ENCODE measurements around the gene ZNF263.

DNA sequence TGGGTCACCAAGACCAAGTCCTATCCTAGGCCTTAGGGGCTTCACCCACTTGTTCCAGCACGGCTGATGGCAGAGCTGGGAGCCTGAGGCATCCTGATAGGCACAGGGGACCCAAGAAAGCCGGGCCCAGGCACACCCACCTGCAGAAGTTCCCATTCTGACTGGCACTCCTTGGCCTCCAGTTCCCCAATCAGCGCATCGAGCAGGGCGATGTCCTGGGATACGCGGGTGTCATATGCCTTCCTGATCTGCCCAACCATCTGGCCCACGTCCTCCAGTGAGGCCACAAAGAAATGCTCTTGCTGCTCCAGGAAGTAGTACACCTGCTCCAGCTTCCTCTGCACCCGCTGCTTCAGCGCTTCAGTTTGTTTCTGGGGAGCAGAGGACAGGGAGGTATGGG lies 36.4 kb upstream of the ZNF263 start:
- TF ChIP-seq, protein P1, sequence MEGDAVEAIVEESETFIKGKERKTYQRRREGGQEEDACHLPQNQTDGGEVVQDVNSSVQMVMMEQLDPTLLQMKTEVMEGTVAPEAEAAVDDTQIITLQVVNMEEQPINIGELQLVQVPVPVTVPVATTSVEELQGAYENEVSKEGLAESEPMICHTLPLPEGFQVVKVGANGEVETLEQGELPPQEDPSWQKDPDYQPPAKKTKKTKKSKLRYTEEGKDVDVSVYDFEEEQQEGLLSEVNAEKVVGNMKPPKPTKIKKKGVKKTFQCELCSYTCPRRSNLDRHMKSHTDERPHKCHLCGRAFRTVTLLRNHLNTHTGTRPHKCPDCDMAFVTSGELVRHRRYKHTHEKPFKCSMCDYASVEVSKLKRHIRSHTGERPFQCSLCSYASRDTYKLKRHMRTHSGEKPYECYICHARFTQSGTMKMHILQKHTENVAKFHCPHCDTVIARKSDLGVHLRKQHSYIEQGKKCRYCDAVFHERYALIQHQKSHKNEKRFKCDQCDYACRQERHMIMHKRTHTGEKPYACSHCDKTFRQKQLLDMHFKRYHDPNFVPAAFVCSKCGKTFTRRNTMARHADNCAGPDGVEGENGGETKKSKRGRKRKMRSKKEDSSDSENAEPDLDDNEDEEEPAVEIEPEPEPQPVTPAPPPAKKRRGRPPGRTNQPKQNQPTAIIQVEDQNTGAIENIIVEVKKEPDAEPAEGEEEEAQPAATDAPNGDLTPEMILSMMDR (IDR thresholded peaks at IDR 0.05) = no peak
- TF ChIP-seq POLR2AphosphoS5 (IDR thresholded peaks at IDR 0.05; ENCODE audit: low read depth, low read length) (no peak), TCF7L2 (IDR thresholded peaks at IDR 0.05; ENCODE audit: low read depth, low read length) (no peak)
